Sigmoid colon (tissue), 7 donors: ENCODE data around the gene ARL4A. TPM values are rescaled to one million over a fixed set of nuclear protein-coding genes. Genes with fewer than 3 reads are reported as not detected.

Experiments used
- DNase-seq: peaks from one replicate; pipeline ENCODE4 v3.0.0-alpha.2; 2019
- H3K27ac ChIP-seq, 4 donors: fragments of 200-600 bp; sonication (generic); one replicate each; pipeline ENCODE4 v1.5.1; 2016 to 2019; ENCODE audit warnings: mild to moderate bottlenecking in 1 of 4
- H3K27me3 ChIP-seq, 3 donors: fragments of 200-600 bp; sonication (generic); one replicate each; pipeline ENCODE4 v1.5.1; 2019; ENCODE audit warnings: mild to moderate bottlenecking in 1 of 3
- H3K36me3 ChIP-seq, 4 donors: fragments of 200-600 bp; sonication (generic); one replicate each; pipeline ENCODE4 v1.5.1; 2016 to 2019
- H3K4me1 ChIP-seq, 4 donors: fragments of 200-600 bp; sonication (generic); one replicate each; pipeline ENCODE4 v1.5.1; 2017 to 2019
- H3K4me3 ChIP-seq, 4 donors: fragments of 200-600 bp; sonication (generic); one replicate each; pipeline ENCODE4 v1.5.1; 2017 to 2019; ENCODE audit warnings: mild to moderate bottlenecking in 2 of 4, moderate library complexity in 1 of 4
- H3K9me3 ChIP-seq, 4 donors: fragments of 200-600 bp in 3 of 4; sonication (generic) in 3 of 4; one replicate each; pipeline versions ENCODE4 v1.5.1 to v1.6.1; 2013 to 2019
- EP300 ChIP-seq, 4 donors: sonication (generic); formaldehyde crosslinking; IDR thresholded peaks; one replicate each; pipeline ENCODE4 v1.6.1; 2017; ENCODE audit warnings: antibody characterized with exemption in 4 of 4
- POLR2A ChIP-seq, 2 donors: fragments of 450-650 bp; IDR thresholded peaks; one replicate each; pipeline ENCODE4 v1.6.1; 2016; ENCODE audit warnings: antibody characterized with exemption in 2 of 2, mild to moderate bottlenecking in 2 of 2, moderate library complexity in 2 of 2
- POLR2AphosphoS5 ChIP-seq, 4 donors: sonication (generic); formaldehyde crosslinking; IDR thresholded peaks; one replicate each; pipeline ENCODE4 v1.6.1; 2017; ENCODE audit warnings: antibody characterized with exemption in 4 of 4
- WGBS, 2 donors: extraction: QIAGEN DNeasy Blood & Tissue Kit; methylation state at CpG; one replicate each; pipeline ENCODE4 v1.1.7; 2013; 5-methylcytosine and 5-hydroxymethylcytosine counted together
- intact Hi-C: fragments of 100-400 bp; cut with DNase I; formaldehyde crosslinking; loops from one replicate; pipeline ENCODE4 v1.15.1; 2023
- polyA plus RNA-seq, 3 donors: library from polyadenylated mRNA; stranded (reverse); fragments of 200-250 nt; gene quantifications; one replicate each; pipeline ENCODE4 v1.2.3, GENCODE V29; 2013
- total RNA-seq, 4 donors: library from RNA; depleted of rRNA; stranded (reverse); fragments of >200 nt; gene quantifications; one replicate each; pipeline ENCODE4 v1.1.0, GENCODE V29; 2016
- TF ChIP-seq, protein P1 (sequence below), 4 experiments: fragments of 450-650 bp in 3 of 4; fragments of 200-600 bp in 1 of 4; IDR thresholded peaks; one replicate each; pipeline ENCODE4 v1.5.1; 2016 to 2019; ENCODE audit warnings: antibody characterized with exemption in 4 of 4, mild to moderate bottlenecking in 3 of 4, moderate library complexity in 2 of 4
- donor health status: healthy with polysubstance abuse.
- donor health status: Bipolar disorder and iron deficiency.
- donor health status: healthy.

The ARL4A gene
- total and polyA plus RNA-seq, 7 donors: 33.2 to 124 (median 42.8) TPM

DNA sequence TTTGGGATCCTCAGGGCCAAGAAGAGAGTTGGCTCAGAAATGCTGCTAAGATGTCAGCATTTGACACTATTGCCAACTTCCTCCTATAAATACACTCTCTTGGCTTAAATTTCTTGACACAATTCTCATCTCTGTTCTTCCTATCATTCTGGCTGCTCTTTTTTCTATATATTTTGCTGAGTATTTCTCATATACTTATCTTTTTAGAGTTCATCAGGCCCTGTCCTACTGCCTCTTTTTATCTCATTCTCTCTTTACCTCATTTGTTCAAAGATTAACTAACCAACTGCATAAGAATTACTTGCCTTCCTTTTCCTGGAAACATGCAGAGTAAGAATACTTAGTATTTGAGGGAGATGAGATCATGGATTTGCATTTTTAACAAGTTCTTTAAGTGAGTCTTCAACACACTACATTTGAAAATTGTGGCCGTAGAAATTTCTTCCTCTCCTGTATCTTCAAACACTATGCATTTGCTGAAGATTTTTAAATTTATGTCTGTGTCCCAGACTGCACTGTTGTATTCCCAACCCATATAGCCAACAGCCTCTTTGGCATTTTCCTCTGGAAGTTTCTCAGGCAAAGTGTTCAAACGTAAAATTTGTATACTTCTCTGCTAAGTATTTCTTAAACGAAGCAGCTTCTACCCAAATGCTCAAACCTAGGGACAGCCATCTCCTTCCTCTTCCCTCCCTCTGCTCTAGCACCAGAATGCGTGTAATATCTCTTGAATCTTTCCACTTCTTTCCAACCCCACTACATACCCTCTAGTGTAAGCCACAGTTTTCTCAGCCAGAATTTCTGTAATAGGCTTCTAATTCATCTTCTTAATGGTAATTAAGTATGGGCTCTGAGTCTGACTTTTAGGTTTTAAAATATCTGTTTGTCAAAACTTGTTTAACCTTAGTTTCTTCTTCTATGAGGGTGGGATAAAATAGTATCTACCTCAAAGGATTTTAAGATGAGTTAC lies 35.5 kb downstream of the ARL4A start:
- H3K4me1 ChIP-seq: peaks cover 0 to 16% (median 11%) of the 10 kb centered on the region in 4 donors
- no peaks in the 10 kb centered on the region for H3K36me3 ChIP-seq
- H3K4me3 ChIP-seq: no peak overlapping the region
- 63 to 80% methylated on average over 4 of the region's 4 CpGs for WGBS, 2 donors
- TF ChIP-seq EP300 (IDR thresholded peaks at IDR 0.05) (no peak), POLR2AphosphoS5 (IDR thresholded peaks at IDR 0.05) (no peak), POLR2A (IDR thresholded peaks at IDR 0.05) (no peak)
- TF ChIP-seq, protein P1, sequence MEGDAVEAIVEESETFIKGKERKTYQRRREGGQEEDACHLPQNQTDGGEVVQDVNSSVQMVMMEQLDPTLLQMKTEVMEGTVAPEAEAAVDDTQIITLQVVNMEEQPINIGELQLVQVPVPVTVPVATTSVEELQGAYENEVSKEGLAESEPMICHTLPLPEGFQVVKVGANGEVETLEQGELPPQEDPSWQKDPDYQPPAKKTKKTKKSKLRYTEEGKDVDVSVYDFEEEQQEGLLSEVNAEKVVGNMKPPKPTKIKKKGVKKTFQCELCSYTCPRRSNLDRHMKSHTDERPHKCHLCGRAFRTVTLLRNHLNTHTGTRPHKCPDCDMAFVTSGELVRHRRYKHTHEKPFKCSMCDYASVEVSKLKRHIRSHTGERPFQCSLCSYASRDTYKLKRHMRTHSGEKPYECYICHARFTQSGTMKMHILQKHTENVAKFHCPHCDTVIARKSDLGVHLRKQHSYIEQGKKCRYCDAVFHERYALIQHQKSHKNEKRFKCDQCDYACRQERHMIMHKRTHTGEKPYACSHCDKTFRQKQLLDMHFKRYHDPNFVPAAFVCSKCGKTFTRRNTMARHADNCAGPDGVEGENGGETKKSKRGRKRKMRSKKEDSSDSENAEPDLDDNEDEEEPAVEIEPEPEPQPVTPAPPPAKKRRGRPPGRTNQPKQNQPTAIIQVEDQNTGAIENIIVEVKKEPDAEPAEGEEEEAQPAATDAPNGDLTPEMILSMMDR (IDR thresholded peaks at IDR 0.05): no peak
- no peak overlapping the region for H3K27ac ChIP-seq
- intact Hi-C loops: no loop called here
- H3K9me3 ChIP-seq: no peaks in the 10 kb centered on the region
- no peaks in the 10 kb centered on the region for H3K27me3 ChIP-seq
- no peak for DNase-seq

DNA sequence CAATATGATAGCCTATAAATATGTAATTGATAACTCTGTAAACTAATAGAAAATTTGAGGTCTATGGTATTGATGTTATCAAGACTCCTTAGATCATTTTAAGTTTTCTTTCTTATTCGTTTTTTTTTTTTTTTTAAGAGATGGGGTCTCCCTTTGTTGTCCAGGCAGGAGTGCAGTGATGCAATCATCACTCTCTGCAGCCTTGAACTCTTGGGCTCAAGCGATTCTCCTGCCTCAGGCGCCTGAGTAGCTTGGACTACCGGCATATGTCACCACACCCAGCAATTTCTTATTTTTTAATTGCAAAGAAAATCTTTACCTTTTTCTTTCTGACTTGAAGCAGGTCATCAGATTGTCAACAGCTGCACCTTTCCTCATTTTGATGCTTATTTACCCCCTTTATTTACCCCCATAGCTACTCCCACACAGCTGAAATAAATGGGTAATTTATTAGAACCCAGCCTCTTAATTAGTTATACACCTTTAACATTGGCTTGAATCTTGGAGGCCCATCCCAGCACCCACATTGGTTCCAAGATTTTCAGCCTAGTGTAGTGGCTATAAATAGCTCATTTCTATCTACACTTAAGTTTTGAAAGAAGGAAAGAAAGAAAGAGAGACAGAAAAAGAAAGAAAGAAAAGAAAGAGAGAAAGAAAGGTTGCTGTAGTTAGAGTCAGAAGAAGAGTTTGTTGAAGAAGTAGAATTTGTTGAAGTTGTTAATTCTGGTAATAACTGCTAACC lies 38.3 kb downstream of the ARL4A start:
- Histone ChIP-seq H3K4me3 (no peak overlapping the region), H3K9me3 (no peaks in the 10 kb centered on the region), H3K4me1 (peaks cover 0 to 8% (median 0%) of the 10 kb centered on the region in 4 donors), H3K36me3 (no peaks in the 10 kb centered on the region), H3K27me3 (no peaks in the 10 kb centered on the region), H3K27ac (no peak overlapping the region)
- no peak for DNase-seq
- intact Hi-C loops: no loop called here
- 75 to 88% methylated on average over 4 of the region's 4 CpGs for WGBS, 2 donors
- TF ChIP-seq, protein P1 (IDR thresholded peaks at IDR 0.05): no peak
- TF ChIP-seq EP300 (IDR thresholded peaks at IDR 0.05) (no peak), POLR2A (IDR thresholded peaks at IDR 0.05) (no peak), POLR2AphosphoS5 (IDR thresholded peaks at IDR 0.05) (no peak)

DNA sequence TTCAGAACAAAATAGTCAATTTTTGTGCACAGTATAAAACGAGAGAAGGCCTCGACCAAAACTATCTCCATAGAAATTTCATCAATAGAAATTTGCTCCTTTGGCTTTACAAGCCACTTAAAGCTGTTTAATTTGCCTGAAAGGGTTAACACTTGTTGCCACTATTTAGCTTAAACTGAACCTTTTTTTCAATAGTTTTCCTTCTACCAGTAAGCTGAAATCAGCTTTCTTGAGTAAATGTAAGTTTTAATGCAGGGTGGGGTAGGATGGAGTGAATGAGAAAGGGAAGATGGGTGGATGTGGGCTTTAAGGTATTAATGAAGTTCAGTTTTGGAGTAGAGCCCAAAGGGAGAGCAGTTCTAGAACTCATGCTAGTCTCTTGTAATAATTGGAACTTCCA lies 39.5 kb downstream of the ARL4A start:
- H3K36me3 ChIP-seq: no peaks in the 10 kb centered on the region
- no peaks in the 10 kb centered on the region for H3K9me3 ChIP-seq
- no peak overlapping the region for H3K27ac ChIP-seq
- intact Hi-C loops: no loop called here
- no peak overlapping the region for H3K4me3 ChIP-seq
- no peaks in the 10 kb centered on the region for H3K27me3 ChIP-seq
- WGBS, 2 donors: 94% methylated on average over 2 of the region's 2 CpGs
- DNase-seq: no peak
- TF ChIP-seq, protein P1 (IDR thresholded peaks at IDR 0.05): no peak
- TF ChIP-seq POLR2A (IDR thresholded peaks at IDR 0.05): no peak
- TF ChIP-seq POLR2AphosphoS5 (IDR thresholded peaks at IDR 0.05): no peak
- TF ChIP-seq EP300 (IDR thresholded peaks at IDR 0.05): no peak
- peaks cover 0 to 8% (median 0%) of the 10 kb centered on the region in 4 donors for H3K4me1 ChIP-seq

DNA sequence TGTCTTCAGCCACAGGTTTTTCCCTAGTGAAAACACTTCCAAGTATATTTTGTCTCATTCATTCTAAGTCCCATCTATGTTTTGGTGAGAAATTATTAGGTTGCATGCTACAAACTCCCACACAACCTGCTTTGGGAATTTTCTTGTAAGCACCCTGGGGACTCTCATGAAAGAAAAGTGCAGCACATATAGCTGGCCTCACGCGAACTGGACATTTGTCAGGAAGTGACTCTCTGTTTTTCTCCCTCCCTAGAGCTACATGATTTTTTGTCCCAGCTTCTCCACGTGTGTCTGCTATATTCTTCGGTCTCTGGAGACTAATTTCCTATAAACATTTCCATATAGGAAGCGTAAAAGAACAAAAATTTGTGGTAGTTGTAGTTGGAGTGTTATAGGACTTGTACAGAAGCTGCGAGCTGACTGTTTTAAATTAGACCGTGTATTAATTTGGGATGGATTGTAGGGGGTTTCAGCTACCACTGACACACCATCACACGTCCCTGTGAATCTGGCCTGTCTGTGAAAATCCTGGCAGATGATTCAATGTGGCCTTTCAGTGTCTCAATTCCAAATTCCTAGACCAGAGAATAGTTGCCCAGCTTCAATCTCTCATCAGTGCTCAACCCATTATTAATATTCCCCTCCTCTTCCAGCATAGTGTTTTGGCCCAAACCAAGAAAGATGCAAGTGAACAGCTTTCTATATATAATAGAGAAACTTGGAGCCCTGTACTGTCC lies 40.2 kb downstream of the ARL4A start:
- Histone ChIP-seq H3K4me3 (no peak overlapping the region), H3K9me3 (no peaks in the 10 kb centered on the region), H3K4me1 (peaks cover 0 to 8% (median 0%) of the 10 kb centered on the region in 4 donors), H3K27ac (no peak overlapping the region), H3K36me3 (no peaks in the 10 kb centered on the region), H3K27me3 (no peaks in the 10 kb centered on the region)
- 67 to 86% methylated on average over 8 of the region's 8 CpGs for WGBS, 2 donors
- TF ChIP-seq EP300 (IDR thresholded peaks at IDR 0.05) (no peak), POLR2A (IDR thresholded peaks at IDR 0.05) (no peak), POLR2AphosphoS5 (IDR thresholded peaks at IDR 0.05) (no peak)
- TF ChIP-seq, protein P1 (IDR thresholded peaks at IDR 0.05): no peak
- intact Hi-C loops: no loop called here
- no peak for DNase-seq
